Ascending aorta (tissue), 2 donors: ENCODE data around the gene MXD4. TPM values are rescaled to one million over a fixed set of nuclear protein-coding genes. Genes with fewer than 3 reads are reported as not detected.

Source experiments
- DNase-seq, 2 donors: peaks; one replicate each; pipeline ENCODE4 v3.0.0-alpha.2; 2019; ENCODE audit warnings: low spot score in 2 of 2
- H3K27ac ChIP-seq, 2 donors: fragments of 200-600 bp; sonication (generic); one replicate each; pipeline ENCODE4 v1.5.1; 2016 to 2017; ENCODE audit warnings: mild to moderate bottlenecking in 1 of 2
- H3K27me3 ChIP-seq: fragments of 200-600 bp; sonication (generic); one replicate; pipeline ENCODE4 v1.5.1; 2017
- H3K36me3 ChIP-seq, 2 donors: fragments of 200-600 bp; sonication (generic); one replicate each; pipeline ENCODE4 v1.5.1; 2016
- H3K4me1 ChIP-seq, 2 donors: fragments of 200-600 bp; sonication (generic); one replicate each; pipeline ENCODE4 v1.5.1; 2016 to 2017; ENCODE audit warnings: mild to moderate bottlenecking in 1 of 2
- H3K4me3 ChIP-seq, 2 donors: fragments of 200-600 bp; sonication (generic); one replicate each; pipeline ENCODE4 v1.5.1; 2016 to 2017; ENCODE audit warnings: mild to moderate bottlenecking in 1 of 2
- H3K9me3 ChIP-seq, 2 donors: fragments of 200-600 bp; sonication (generic); one replicate each; pipeline ENCODE4 v1.5.1; 2016
- intact Hi-C: fragments of 100-400 bp; cut with DNase I; formaldehyde crosslinking; loops from one replicate; pipeline ENCODE4 v1.15.1; 2023
- total RNA-seq: library from RNA; depleted of rRNA; stranded (reverse); fragments of >200 nt; gene quantifications from one replicate; pipeline ENCODE4 v1.1.0, GENCODE V29; 2016
- TF ChIP-seq, protein P1 (sequence below), 3 experiments: fragments of 200-600 bp in 2 of 3; fragments of 450-650 bp in 1 of 3; sonication (generic) in 2 of 3; IDR thresholded peaks; one replicate each; pipeline ENCODE4 v1.5.1; 2016 to 2019; ENCODE audit warnings: antibody characterized with exemption in 3 of 3, mild to moderate bottlenecking in 1 of 3, moderate library complexity in 1 of 3

The MXD4 gene
- total RNA-seq, 1 donor from 2014 or later, result 83.2 TPM

DNA sequence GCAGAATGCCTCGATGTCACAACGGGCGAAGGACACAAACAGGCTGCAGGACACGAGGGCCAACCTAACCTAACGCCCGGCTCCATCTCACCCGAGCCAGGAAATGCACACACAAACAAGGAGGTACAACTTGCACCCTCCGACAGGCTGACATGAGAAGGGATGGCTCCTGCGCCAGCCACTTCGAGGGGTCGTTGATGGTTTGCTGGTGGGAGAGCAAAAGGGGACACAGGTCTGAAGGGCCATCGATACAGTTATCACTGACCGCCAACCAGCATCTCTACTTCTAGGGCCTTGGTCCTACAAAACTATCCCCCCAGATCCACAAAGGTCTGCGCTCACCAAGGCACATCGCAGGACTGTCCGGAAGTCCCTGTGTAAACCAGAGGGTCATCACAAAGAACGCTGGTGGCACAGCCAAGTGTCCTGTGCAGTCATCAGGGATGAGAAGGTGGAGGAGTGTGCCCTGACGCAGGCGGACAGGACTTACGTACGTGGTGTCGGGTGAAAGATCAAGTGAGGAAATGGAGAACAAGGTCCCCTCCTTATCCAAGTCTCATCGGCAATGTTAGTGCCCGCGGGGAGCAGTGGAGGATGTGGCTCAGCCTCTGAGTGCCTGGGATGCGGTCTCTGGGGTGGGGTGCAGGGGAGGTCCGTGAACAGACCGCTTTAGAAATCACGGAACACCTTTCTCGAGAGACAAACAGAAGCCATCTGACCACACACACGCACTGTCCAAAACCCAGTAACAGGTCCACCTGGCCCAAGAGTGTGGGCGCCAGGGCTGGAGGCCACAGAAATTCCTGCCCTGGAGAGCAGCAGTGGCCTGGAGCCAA is 7.0 kb downstream of the MXD4 start:
- intact Hi-C loops, result no loop called here
- H3K27ac ChIP-seq, result peak overlapping the region; percentile 95 to 96
- H3K27me3 ChIP-seq, result no peaks in the 10 kb centered on the region
- H3K4me1 ChIP-seq, result peaks cover 40 to 59% of the 10 kb centered on the region in 2 donors
- peaks cover 29 to 51% of the 10 kb centered on the region in 2 donors for H3K36me3 ChIP-seq
- H3K9me3 ChIP-seq, result no peaks in the 10 kb centered on the region
- TF ChIP-seq, protein P1, sequence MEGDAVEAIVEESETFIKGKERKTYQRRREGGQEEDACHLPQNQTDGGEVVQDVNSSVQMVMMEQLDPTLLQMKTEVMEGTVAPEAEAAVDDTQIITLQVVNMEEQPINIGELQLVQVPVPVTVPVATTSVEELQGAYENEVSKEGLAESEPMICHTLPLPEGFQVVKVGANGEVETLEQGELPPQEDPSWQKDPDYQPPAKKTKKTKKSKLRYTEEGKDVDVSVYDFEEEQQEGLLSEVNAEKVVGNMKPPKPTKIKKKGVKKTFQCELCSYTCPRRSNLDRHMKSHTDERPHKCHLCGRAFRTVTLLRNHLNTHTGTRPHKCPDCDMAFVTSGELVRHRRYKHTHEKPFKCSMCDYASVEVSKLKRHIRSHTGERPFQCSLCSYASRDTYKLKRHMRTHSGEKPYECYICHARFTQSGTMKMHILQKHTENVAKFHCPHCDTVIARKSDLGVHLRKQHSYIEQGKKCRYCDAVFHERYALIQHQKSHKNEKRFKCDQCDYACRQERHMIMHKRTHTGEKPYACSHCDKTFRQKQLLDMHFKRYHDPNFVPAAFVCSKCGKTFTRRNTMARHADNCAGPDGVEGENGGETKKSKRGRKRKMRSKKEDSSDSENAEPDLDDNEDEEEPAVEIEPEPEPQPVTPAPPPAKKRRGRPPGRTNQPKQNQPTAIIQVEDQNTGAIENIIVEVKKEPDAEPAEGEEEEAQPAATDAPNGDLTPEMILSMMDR (IDR thresholded peaks at IDR 0.05), result no peak
- peak overlapping the region in 1 of 2 donors; percentile 98 for H3K4me3 ChIP-seq
- DNase-seq, result peak; percentile 2 to 45

DNA sequence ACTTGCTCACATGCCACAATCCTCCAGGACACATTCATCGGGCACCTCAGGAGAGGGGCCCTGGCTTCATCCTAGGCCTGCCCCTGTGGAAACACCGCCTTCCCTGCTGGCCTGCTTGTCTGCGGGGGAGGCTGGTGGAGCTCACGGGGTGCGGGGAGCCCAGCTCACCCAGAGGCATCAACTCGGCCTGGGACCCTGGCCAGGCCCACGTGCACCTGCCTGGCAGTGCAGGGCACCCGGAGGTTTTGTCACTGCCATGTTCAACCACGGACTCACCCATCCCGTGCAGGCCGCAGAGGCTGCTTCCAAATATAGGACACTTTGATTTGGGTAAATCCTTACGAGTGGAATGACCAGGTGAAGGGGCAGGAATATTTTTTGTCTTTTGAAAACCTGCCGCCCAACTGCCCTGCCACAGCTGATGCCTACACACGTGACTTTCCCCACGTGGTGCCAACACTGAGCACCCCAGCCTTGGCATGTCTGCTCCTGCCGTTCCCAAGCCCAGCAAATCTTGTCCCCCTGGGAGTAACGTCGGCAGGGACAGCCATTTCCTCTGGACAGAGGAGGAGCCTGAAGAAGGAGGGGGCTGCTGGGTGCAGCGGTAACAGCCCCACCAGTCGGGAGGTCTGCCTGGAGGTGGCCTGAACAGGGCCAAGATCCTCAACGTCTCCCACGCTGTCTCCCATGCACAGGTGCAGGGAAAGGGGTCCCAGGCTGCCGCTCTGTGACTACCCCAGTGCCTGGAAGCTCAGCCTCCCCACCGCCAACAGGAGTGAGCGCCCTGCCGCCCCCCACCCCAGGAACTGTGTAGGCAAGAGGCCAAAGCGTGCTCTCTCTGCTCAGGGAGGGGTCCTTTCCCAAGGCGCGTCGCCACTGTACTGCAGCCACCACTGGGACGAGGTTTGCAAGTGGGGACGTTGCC is 8.5 kb downstream of the MXD4 start:
- peaks cover 26 to 45% of the 10 kb centered on the region in 2 donors for H3K4me1 ChIP-seq
- H3K36me3 ChIP-seq, result peaks cover 42 to 65% of the 10 kb centered on the region in 2 donors
- no peak overlapping the region for H3K4me3 ChIP-seq
- no peaks in the 10 kb centered on the region for H3K27me3 ChIP-seq
- intact Hi-C loops, result no loop called here
- peak overlapping the region in 1 of 2 donors; percentile 4 for H3K27ac ChIP-seq
- DNase-seq, result peak; percentile 5 to 57
- no peaks in the 10 kb centered on the region for H3K9me3 ChIP-seq
- TF ChIP-seq, protein P1 (IDR thresholded peaks at IDR 0.05), result no peak

DNA sequence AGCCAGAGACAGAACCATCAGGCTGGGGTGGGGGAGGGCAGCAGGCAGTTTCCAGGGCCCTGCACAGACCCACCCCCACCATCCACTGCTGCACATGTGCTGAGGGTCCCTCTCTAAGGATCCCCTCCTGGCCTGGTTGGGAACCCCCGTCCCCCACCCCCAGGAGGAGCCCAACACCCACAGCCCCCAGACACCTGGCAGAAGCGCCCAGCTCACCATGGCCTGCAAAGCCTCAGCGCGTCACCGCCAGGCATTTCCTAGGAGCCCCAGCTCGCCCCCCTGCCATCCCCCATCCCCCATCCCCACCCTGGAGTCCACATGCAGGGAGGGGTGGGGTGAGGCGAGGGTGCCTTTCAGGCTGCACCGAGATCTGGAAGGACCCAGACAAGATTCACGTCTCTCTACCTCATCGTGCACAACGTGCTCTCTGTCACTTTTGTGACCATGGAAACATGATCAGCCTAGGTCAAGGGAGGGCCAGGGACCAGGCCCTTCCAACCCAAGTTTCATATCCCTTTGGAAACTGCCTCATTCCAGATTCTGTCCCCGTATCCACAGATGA is 9.3 kb downstream of the MXD4 start:
- H3K9me3 ChIP-seq, result no peaks in the 10 kb centered on the region
- peaks cover 47 to 74% of the 10 kb centered on the region in 2 donors for H3K36me3 ChIP-seq
- H3K27me3 ChIP-seq, result no peaks in the 10 kb centered on the region
- peak in 1 of 2 donors; percentile 48 for DNase-seq
- TF ChIP-seq, protein P1 (IDR thresholded peaks at IDR 0.05), result no peak
- intact Hi-C loops, result no loop called here
- H3K4me1 ChIP-seq, result peaks cover 19 to 37% of the 10 kb centered on the region in 2 donors
- peak overlapping the region in 1 of 2 donors; percentile 4 for H3K27ac ChIP-seq
- H3K4me3 ChIP-seq, result no peak overlapping the region

DNA sequence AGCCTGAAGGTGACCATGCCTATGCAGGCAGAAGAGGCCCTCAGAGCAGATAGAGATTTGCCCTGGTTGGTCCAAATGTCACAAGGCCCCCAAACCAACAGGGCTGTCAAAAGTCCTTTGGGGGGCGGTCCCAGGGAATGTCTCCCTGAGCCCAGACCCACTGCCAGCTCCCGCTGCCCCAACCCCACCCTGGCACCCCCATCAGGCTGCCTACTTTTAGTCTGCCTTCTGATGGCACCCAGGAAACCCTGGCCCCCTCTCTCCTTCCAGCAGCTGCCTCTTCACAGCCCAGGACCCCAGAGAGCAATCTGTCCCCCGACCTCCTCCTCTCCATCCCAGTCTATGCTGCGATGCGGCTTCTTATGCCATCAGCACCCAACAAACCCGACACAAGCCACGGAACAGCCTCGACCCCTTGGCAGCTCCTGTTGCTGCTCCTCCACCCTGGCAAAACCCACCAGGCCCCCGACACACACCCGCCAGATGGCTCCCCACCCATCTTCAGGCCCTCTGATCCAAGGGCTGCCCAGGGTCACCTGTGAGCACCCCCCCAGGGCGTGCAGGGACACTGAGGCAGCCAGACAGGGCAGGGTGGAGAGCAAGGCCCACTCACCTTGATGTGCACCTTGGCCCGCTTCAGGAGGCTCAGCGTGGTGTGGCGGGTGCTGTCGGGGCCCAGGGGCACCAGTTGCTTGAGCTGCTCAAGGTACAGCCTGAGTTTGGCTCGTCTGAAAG is 9.9 kb downstream of the MXD4 start:
- intact Hi-C loops, result no loop called here
- Histone ChIP-seq H3K4me3 (no peak overlapping the region), H3K4me1 (peaks cover 14 to 30% of the 10 kb centered on the region in 2 donors), H3K27ac (no peak overlapping the region), H3K9me3 (no peaks in the 10 kb centered on the region), H3K27me3 (no peaks in the 10 kb centered on the region), H3K36me3 (peaks cover 47 to 76% of the 10 kb centered on the region in 2 donors)
- TF ChIP-seq, protein P1 (IDR thresholded peaks at IDR 0.05), result no peak
- DNase-seq, result peak; percentile 4 to 62
